ENCODE measurements around the gene CDH4. TPM values are rescaled to one million over a fixed set of nuclear protein-coding genes. Genes with fewer than 3 reads are reported as not detected.
"Not testable (repeated sequence)": the region's sequence is repeated elsewhere in the genome, so short reads cannot be mapped to it uniquely, and the experiment has no call there.

CDH4 gene
- total RNA-seq, 1 donor from 2014 or later = 3.2 TPM

DNA sequence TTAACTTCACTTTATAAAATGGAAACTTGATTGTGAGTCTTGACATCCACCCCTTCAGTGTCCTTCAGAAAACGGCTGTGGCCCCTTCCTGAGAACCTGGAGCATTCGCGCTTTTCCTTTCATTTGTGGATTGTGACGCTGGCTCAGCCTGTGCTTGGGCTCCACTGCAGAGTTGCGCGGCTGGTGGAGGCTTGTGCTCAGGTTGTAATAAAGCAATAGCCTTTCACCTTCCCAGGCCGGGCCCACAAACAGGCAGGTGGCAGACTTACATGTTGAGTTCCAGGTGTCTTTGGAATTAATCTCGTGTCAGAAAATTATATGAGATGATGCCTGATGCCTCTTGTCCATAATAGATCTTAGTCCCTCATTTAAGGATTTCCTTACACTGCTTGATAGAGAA is 199.9 kb downstream of the CDH4 start:
- no peak overlapping the region for H3K27ac Mint-ChIP-seq (ENCODE audit: unreplicated experiment)
- H3K4me3 Mint-ChIP-seq (ENCODE audit: unreplicated experiment) = no peak overlapping the region
- no peaks in the 10 kb centered on the region for H3K79me2 ChIP-seq (ENCODE audit: insufficient read depth, low read length)
- peaks cover 9% of the 10 kb centered on the region for H3K27me3 Mint-ChIP-seq (ENCODE audit: low read depth, unreplicated experiment)
- H3K4me3 ChIP-seq (ENCODE audit: insufficient read depth, low read depth, low read length) = no peak overlapping the region
- no peak overlapping the region for H2AFZ ChIP-seq (ENCODE audit: low read depth, low read length)
- H3K4me1 ChIP-seq (ENCODE audit: insufficient read depth, low read length) = peaks cover 12% of the 10 kb centered on the region
- H3K9me3 ChIP-seq (ENCODE audit: insufficient read depth, low read depth, low read length) = no peaks in the 10 kb centered on the region
- FAIRE-seq (no peak), DNase-seq (ENCODE audit: low read depth) (no peak)
- H3K9me3 Mint-ChIP-seq (ENCODE audit: unreplicated experiment) = peaks cover 5% of the 10 kb centered on the region
- H3K36me3 Mint-ChIP-seq (ENCODE audit: low read depth, unreplicated experiment) = no peaks in the 10 kb centered on the region
- H3K36me3 ChIP-seq (ENCODE audit: insufficient read depth, low read length) = no peaks in the 10 kb centered on the region
- no peaks in the 10 kb centered on the region for H3K27me3 ChIP-seq (ENCODE audit: insufficient read depth, low read length)
- no peak for TF ChIP-seq EZH2 (IDR thresholded peaks at IDR 0.05; ENCODE audit: insufficient read depth, low read length)
- TF ChIP-seq, protein P1, sequence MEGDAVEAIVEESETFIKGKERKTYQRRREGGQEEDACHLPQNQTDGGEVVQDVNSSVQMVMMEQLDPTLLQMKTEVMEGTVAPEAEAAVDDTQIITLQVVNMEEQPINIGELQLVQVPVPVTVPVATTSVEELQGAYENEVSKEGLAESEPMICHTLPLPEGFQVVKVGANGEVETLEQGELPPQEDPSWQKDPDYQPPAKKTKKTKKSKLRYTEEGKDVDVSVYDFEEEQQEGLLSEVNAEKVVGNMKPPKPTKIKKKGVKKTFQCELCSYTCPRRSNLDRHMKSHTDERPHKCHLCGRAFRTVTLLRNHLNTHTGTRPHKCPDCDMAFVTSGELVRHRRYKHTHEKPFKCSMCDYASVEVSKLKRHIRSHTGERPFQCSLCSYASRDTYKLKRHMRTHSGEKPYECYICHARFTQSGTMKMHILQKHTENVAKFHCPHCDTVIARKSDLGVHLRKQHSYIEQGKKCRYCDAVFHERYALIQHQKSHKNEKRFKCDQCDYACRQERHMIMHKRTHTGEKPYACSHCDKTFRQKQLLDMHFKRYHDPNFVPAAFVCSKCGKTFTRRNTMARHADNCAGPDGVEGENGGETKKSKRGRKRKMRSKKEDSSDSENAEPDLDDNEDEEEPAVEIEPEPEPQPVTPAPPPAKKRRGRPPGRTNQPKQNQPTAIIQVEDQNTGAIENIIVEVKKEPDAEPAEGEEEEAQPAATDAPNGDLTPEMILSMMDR (IDR thresholded peaks at IDR 0.05; ENCODE audit: insufficient read depth, low read depth, low read length) = no peak
- no peak overlapping the region for H3K4me2 ChIP-seq (ENCODE audit: low read length)
- H4K20me1 ChIP-seq (ENCODE audit: insufficient read depth, low read length) = peaks cover 10% of the 10 kb centered on the region
- H3K4me1 Mint-ChIP-seq (ENCODE audit: low read depth, unreplicated experiment) = peaks cover 11% of the 10 kb centered on the region
- H3K27ac ChIP-seq (ENCODE audit: low read depth, low read length) = no peak overlapping the region
- no peak overlapping the region for H3K9ac ChIP-seq (ENCODE audit: low read length)

DNA sequence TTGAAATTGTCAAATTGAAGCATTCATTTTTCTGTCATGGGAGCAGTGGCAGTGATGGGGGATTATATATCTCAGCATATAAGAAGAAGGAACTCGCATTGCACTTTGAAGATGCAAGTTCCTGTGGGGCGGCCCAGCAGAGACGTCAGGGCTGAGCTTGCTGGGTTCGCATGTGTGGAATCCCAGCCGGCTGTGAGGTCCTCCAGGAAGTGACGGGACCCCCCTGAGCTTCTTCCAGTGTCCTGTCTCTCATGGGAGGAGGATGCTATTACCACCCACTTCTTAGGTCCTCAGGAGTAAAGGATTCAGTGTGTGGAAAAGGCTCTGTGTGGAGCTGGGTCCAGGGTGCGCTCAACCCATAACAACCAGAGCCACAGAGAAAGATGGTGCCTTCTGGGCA is 201.2 kb downstream of the CDH4 start:
- H3K4me3 ChIP-seq (ENCODE audit: insufficient read depth, low read depth, low read length) = no peak overlapping the region
- H3K27ac Mint-ChIP-seq (ENCODE audit: unreplicated experiment) = no peak overlapping the region

DNA sequence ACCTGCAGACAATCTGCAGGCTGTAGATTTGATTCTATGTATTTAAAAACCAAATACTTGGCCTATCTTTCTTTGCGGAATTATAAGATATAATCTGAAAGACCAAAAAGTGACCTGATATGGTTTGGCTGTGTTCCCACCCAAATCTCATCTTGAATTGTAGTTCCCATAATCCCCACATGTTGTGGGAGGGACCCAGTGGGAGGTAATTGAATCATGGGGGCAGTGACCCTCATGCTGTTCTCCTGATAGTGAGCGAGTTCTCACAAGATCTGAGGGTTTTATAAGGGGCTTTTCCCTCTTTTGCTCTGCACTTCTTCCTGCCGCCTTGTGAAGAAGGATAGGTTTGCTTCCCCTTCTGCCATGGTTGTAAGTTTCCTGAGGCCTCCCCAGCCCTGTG is 201.6 kb downstream of the CDH4 start:
- not testable (repeated sequence) for H2AFZ ChIP-seq (ENCODE audit: low read depth, low read length); H3K27ac ChIP-seq (ENCODE audit: low read depth, low read length); H3K4me3 ChIP-seq (ENCODE audit: insufficient read depth, low read depth, low read length); H3K9me3 Mint-ChIP-seq (ENCODE audit: unreplicated experiment); H3K27me3 ChIP-seq (ENCODE audit: insufficient read depth, low read length); FAIRE-seq; DNase-seq (ENCODE audit: low read depth); H3K27ac Mint-ChIP-seq (ENCODE audit: unreplicated experiment); H3K4me3 Mint-ChIP-seq (ENCODE audit: unreplicated experiment); H3K9me3 ChIP-seq (ENCODE audit: insufficient read depth, low read depth, low read length); H3K79me2 ChIP-seq (ENCODE audit: insufficient read depth, low read length); H3K4me2 ChIP-seq (ENCODE audit: low read length); H3K36me3 ChIP-seq (ENCODE audit: insufficient read depth, low read length); H3K9ac ChIP-seq (ENCODE audit: low read length); H3K36me3 Mint-ChIP-seq (ENCODE audit: low read depth, unreplicated experiment); H3K27me3 Mint-ChIP-seq (ENCODE audit: low read depth, unreplicated experiment); H3K4me1 ChIP-seq (ENCODE audit: insufficient read depth, low read length)
- H4K20me1 ChIP-seq (ENCODE audit: insufficient read depth, low read length) = peaks cover 20% of the 10 kb centered on the region
- peaks cover 11% of the 10 kb centered on the region for H3K4me1 Mint-ChIP-seq (ENCODE audit: low read depth, unreplicated experiment)

More for the DNA sequence above, 201.2 kb downstream of the CDH4 start:
- no peak overlapping the region for H3K4me2 ChIP-seq (ENCODE audit: low read length)
- Mint-ChIP-seq H3K4me1 (ENCODE audit: low read depth, unreplicated experiment) (peaks cover 11% of the 10 kb centered on the region), H3K9me3 (ENCODE audit: unreplicated experiment) (peaks cover 5% of the 10 kb centered on the region), H3K36me3 (ENCODE audit: low read depth, unreplicated experiment) (no peaks in the 10 kb centered on the region), H3K4me3 (ENCODE audit: unreplicated experiment) (no peak overlapping the region), H3K27me3 (ENCODE audit: low read depth, unreplicated experiment) (peaks cover 9% of the 10 kb centered on the region)
- DNase-seq (ENCODE audit: low read depth) = no peak
- no peak overlapping the region for H2AFZ ChIP-seq (ENCODE audit: low read depth, low read length)
- H3K36me3 ChIP-seq (ENCODE audit: insufficient read depth, low read length) = no peaks in the 10 kb centered on the region
- no peak overlapping the region for H3K27ac ChIP-seq (ENCODE audit: low read depth, low read length)
- no peaks in the 10 kb centered on the region for H3K9me3 ChIP-seq (ENCODE audit: insufficient read depth, low read depth, low read length)
- H3K4me1 ChIP-seq (ENCODE audit: insufficient read depth, low read length) = peaks cover 7% of the 10 kb centered on the region
- no peak overlapping the region for H3K9ac ChIP-seq (ENCODE audit: low read length)
- TF ChIP-seq EZH2 (IDR thresholded peaks at IDR 0.05; ENCODE audit: insufficient read depth, low read length) = no peak
- TF ChIP-seq, protein P1 (IDR thresholded peaks at IDR 0.05; ENCODE audit: insufficient read depth, low read depth, low read length) = no peak
- no peak for FAIRE-seq
- peaks cover 5% of the 10 kb centered on the region for H3K79me2 ChIP-seq (ENCODE audit: insufficient read depth, low read length)
- peaks cover 16% of the 10 kb centered on the region for H4K20me1 ChIP-seq (ENCODE audit: insufficient read depth, low read length)
- H3K27me3 ChIP-seq (ENCODE audit: insufficient read depth, low read length) = no peaks in the 10 kb centered on the region

Measured in astrocyte (in vitro differentiated cells and primary cell).